ENCODE data around the gene PCDH1. TPM values are rescaled to one million over a fixed set of nuclear protein-coding genes. Genes with fewer than 3 reads are reported as not detected.

PCDH1 gene
- total RNA-seq, 1 experiment from 2014 or later, result 127 TPM

DNA sequence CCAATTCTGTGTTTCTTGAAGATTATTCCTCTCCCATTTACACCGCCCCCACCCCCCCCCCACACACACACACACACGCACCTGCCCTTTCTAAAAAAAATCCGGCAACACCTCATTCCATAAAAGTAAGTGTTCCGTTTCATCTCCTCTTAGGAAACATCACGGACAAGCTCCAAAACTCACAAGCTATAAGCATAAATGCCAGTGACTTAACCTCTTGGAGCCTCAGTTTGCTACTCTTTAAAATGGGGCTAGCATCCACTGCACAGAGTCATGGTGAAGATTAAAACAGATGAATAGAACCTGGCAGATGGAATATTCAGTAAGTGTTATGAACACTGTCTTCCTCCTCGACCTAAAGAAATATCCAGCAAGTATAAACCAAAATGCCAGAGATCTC, 70.5 kb downstream of the PCDH1 start:
- no peak for TF ChIP-seq CTCF (conservative IDR thresholded peaks at IDR 0.05)
- Histone ChIP-seq H3K4me2 (ENCODE audit: insufficient read depth, insufficient read length, low read length) (no peak overlapping the region), H3K27me3 (ENCODE audit: insufficient read depth, low read length) (no peaks in the 10 kb centered on the region), H4K91ac (ENCODE audit: insufficient read length, low read depth, low read length) (no peak overlapping the region), H3T11ph (ENCODE audit: low read length) (no peak overlapping the region), H3K4me1 (ENCODE audit: insufficient read depth, low read length) (peaks cover 15% of the 10 kb centered on the region), H2BK12ac (ENCODE audit: insufficient read length, low read depth, low read length) (no peak overlapping the region), H3K9ac (ENCODE audit: extremely low read depth, insufficient read length, low read length) (no peak overlapping the region), H2BK5ac (ENCODE audit: insufficient read length, low read length) (no peak overlapping the region), H2BK20ac (ENCODE audit: low read depth, low read length, poor library complexity, severe bottlenecking) (no peak overlapping the region), H3K18ac (ENCODE audit: insufficient read length, low read depth, low read length) (no peak overlapping the region), H2AFZ (ENCODE audit: low read length) (no peak overlapping the region), H3K4ac (ENCODE audit: low read depth, low read length) (no peak overlapping the region), H3K14ac (ENCODE audit: insufficient read depth, low read length) (no peak overlapping the region), H3K27ac (ENCODE audit: insufficient read length, low read depth, low read length) (no peak overlapping the region), H2AK5ac (ENCODE audit: insufficient read length, low read length) (no peak overlapping the region), H4K8ac (replicated peaks; ENCODE audit: insufficient read length, low read depth, low read length) (no peak overlapping the region), H2BK15ac (ENCODE audit: low read depth, low read length) (no peak overlapping the region), H3K56ac (ENCODE audit: insufficient read length, low read depth, low read length) (no peak overlapping the region), H3K79me1 (ENCODE audit: insufficient read depth, low read depth, low read length, poor library complexity, severe bottlenecking) (no peaks in the 10 kb centered on the region), H2BK120ac (ENCODE audit: low read depth, low read length, poor library complexity, severe bottlenecking) (no peak overlapping the region), H4K20me1 (ENCODE audit: control insufficient read depth, insufficient read depth, insufficient read length) (no peaks in the 10 kb centered on the region), H3K79me2 (ENCODE audit: insufficient read depth, low read length) (no peaks in the 10 kb centered on the region), H3K23ac (ENCODE audit: insufficient read length, low read depth, low read length) (no peak overlapping the region), H3K23me2 (ENCODE audit: insufficient read length, low read depth, low read length, poor library complexity, severe bottlenecking) (no peaks in the 10 kb centered on the region), H3K9me3 (ENCODE audit: control insufficient read depth, low read depth, low read length) (no peaks in the 10 kb centered on the region), H4K5ac (ENCODE audit: insufficient read length, low read depth, low read length) (no peak overlapping the region)
- H3K27ac Mint-ChIP-seq, result no peak overlapping the region
- no peaks in the 10 kb centered on the region; a peak in 1 of 5 replicates for H3K9me3 Mint-ChIP-seq
- peaks cover 63 to 76% of the 10 kb centered on the region in 2 experiments for H3K4me1 Mint-ChIP-seq
- no peak for DNase-seq
- H3K27me3 Mint-ChIP-seq (ENCODE audit: low read depth), result peaks cover 28% of the 10 kb centered on the region
- WGBS (ENCODE audit: extremely low coverage, insufficient read length, low lambda C conversion rate), result no CpG with 5 or more reads among the region's 6 CpGs
- no peaks in the 10 kb centered on the region; a peak in 2 of 7 replicates for H3K36me3 Mint-ChIP-seq (ENCODE audit: insufficient read depth in 1 of 3, low read depth in 3 of 3)
- no peak overlapping the region for H3K4me3 Mint-ChIP-seq

Data from H9 (cell line).